Body of pancreas (tissue), 4 donors: Measurements from ENCODE around the gene MAP2.

Source experiments
- POLR2A ChIP-seq, 3 donors: fragments of 450-650 bp; IDR thresholded peaks; one replicate each; pipeline ENCODE4 v1.6.1; 2016; ENCODE audit warnings: antibody characterized with exemption in 3 of 3, mild to moderate bottlenecking in 2 of 3
- TF ChIP-seq, protein P1 (sequence below), 7 experiments: fragments of 450-650 bp in 4 of 7; fragments of 200-600 bp in 3 of 7; sonication (generic) in 3 of 7; IDR thresholded peaks; one replicate each; pipeline ENCODE4 v1.5.1; 2016 to 2019; ENCODE audit warnings: antibody characterized with exemption in 7 of 7

- TF ChIP-seq, protein P1, sequence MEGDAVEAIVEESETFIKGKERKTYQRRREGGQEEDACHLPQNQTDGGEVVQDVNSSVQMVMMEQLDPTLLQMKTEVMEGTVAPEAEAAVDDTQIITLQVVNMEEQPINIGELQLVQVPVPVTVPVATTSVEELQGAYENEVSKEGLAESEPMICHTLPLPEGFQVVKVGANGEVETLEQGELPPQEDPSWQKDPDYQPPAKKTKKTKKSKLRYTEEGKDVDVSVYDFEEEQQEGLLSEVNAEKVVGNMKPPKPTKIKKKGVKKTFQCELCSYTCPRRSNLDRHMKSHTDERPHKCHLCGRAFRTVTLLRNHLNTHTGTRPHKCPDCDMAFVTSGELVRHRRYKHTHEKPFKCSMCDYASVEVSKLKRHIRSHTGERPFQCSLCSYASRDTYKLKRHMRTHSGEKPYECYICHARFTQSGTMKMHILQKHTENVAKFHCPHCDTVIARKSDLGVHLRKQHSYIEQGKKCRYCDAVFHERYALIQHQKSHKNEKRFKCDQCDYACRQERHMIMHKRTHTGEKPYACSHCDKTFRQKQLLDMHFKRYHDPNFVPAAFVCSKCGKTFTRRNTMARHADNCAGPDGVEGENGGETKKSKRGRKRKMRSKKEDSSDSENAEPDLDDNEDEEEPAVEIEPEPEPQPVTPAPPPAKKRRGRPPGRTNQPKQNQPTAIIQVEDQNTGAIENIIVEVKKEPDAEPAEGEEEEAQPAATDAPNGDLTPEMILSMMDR (IDR thresholded peaks at IDR 0.05), result no peak
- no peak for TF ChIP-seq POLR2A (IDR thresholded peaks at IDR 0.05)
Measured at GRCh38 chr2:209442939-209443338, 19.1 kb downstream of the MAP2 start.
